DOHH2 (cell line): ENCODE data around the gene AK3.

Experiments
- CTCF ChIP-seq: fragments of 200-600 bp; sonication (generic); IDR thresholded peaks from one replicate; pipeline ENCODE4 v1.5.1; 2014; ENCODE audit warnings: antibody characterized with exemption, mild to moderate bottlenecking, low read depth, low read length; ENCODE audit not compliant: poor library complexity, severe bottlenecking
- EZH2phosphoT487 ChIP-seq: fragments of 200-600 bp; sonication (generic); IDR thresholded peaks from 2 replicates; pipeline ENCODE4 v1.6.1; 2017; ENCODE audit warnings: borderline replicate concordance, mild to moderate bottlenecking, antibody characterized with exemption, low read length, moderate library complexity, mixed read lengths

GRCh38 chr9:4716163-4716562 is 24.8 kb downstream of the AK3 start:
- TF ChIP-seq CTCF: no peak
- TF ChIP-seq EZH2phosphoT487: no peak
